Activated CD4-positive, alpha-beta memory T cell treated with anti-CD3 and anti-CD28 coated beads for 36 hours (primary cell): ENCODE measurements around the gene DDX10. TPM values are rescaled to one million over a fixed set of nuclear protein-coding genes. Genes with fewer than 3 reads are reported as not detected.

Experiments
- CTCF ChIA-PET: fragments of 350-600 bp; sonication (Branson Sonifier 250); formaldehyde crosslinking; loops from one replicate; lab custom pipeline; 2021; ENCODE audit warnings: antibody characterized with exemption, inconsistent platforms; lab: Charles Lee
- POLR2A ChIA-PET: fragments of 350-600 bp; sonication (Branson Sonifier 250); formaldehyde crosslinking; loops from one replicate; lab custom pipeline; 2021; ENCODE audit warnings: antibody characterized with exemption; lab: Charles Lee
- DNase-seq: peaks from one replicate; pipeline ENCODE4 v3.0.0-alpha.2; 2020
- H3K27ac Mint-ChIP-seq: one replicate; pipeline ENCODE4 v1.8.0; 2021; ENCODE audit warnings: mixed read lengths
- H3K27me3 Mint-ChIP-seq: one replicate; pipeline ENCODE4 v1.8.0; 2021; ENCODE audit warnings: mixed read lengths
- H3K36me3 Mint-ChIP-seq: one replicate; pipeline ENCODE4 v1.8.0; 2021; ENCODE audit warnings: mixed read lengths
- H3K4me1 Mint-ChIP-seq: one replicate; pipeline ENCODE4 v1.8.0; 2021; ENCODE audit warnings: low read depth, mixed read lengths
- H3K4me3 Mint-ChIP-seq: one replicate; pipeline ENCODE4 v1.8.0; 2021; ENCODE audit warnings: mild to moderate bottlenecking, mixed read lengths
- H3K9me3 Mint-ChIP-seq: one replicate; pipeline ENCODE4 v1.8.0; 2021; ENCODE audit warnings: mixed read lengths
- intact Hi-C: fragments of 100-400 bp; cut with micrococcal nuclease; formaldehyde crosslinking; loops from one replicate; pipeline ENCODE4 v1.15.1; 2023
- total RNA-seq, 2 experiments: library from RNA; stranded (reverse); gene quantifications; one replicate each; pipeline ENCODE4 v1.2.3, GENCODE V29; 2021

DDX10 gene
- total RNA-seq, 2 experiments from 2014 or later: 34.8 to 37.7 TPM

DNA sequence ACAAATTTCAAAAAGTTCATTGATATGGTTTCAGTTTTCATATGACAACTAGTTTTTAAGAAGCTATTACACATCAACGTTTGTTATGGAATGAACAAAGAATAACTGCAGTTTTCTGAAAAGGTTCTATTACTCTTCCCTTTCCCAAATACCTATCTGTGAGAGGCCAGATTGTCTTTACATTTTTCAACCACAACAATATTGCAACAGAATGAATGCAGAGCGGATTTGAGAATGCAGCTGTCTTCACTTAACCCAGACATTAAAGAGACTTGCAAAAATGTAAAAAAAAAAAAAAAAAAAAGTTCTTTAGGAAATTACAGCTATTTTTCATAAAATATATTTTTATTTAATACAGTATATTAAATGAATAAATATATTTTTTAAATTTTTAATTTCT, 250.8 kb downstream of the DDX10 start:
- ChIA-PET POLR2A (no interaction called here), CTCF (interaction anchor here (0.6 kb wide), 1 partner anchor 629 kb away, joined by 3 read pairs; no protein-coding TSS in a partner anchor)
- Mint-ChIP-seq H3K4me3 (no peak overlapping the region), H3K36me3 (peaks cover 21% of the 10 kb centered on the region), H3K4me1 (no peaks in the 10 kb centered on the region), H3K9me3 (no peaks in the 10 kb centered on the region), H3K27me3 (no peaks in the 10 kb centered on the region), H3K27ac (no peak overlapping the region)
- intact Hi-C loops: no loop called here
- DNase-seq: no peak

DNA sequence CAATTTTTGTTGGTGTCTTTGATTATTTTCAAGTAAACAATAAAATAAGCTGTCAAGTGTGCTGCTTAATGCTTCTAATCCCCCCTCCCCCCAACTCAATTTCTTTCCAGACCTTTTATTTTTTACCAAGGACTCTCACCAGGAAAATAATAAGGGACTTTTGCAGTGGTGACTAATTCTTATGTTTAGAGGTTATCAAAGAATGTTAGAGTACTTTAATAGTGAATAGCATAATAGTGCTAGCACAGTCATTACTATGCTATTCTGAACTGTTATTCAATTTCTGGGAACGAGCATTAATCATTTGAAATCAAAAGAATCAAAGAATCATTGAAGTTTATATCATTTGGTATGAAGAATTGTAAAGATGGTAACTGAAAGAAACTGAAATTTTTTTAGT, 251.4 kb downstream of the DDX10 start:
- POLR2A ChIA-PET: no interaction called here
- no peak for DNase-seq
- H3K4me1 Mint-ChIP-seq: no peaks in the 10 kb centered on the region
- H3K27me3 Mint-ChIP-seq: no peaks in the 10 kb centered on the region
- peaks cover 21% of the 10 kb centered on the region for H3K36me3 Mint-ChIP-seq
- H3K27ac Mint-ChIP-seq: no peak overlapping the region
- H3K4me3 Mint-ChIP-seq: no peak overlapping the region
- no peaks in the 10 kb centered on the region for H3K9me3 Mint-ChIP-seq
- intact Hi-C loops: no loop called here
- CTCF ChIA-PET: interaction anchor here (0.6 kb wide), 1 partner anchor 629 kb away, joined by 3 read pairs; no protein-coding TSS in a partner anchor

DNA sequence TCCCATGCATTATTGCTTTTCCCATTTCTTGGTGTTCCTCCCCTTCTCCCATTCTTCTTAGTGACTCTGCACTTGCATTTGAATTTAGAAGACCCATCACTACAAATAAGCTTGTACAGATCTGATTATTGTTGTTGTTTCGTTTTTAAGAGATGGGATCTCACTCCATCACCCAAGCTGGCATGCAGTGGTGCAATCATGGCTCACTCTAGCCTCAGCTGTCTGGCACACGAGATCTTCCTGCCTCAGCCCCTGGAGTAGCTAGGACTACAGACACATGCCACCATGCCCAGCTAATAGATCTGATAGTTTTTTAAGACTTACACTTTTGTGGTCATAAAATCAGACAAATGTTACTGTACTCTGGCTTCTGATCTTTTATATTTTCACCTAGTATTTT, 252.1 kb downstream of the DDX10 start:
- POLR2A ChIA-PET: no interaction called here
- intact Hi-C loops: no loop called here
- Mint-ChIP-seq H3K27me3 (no peaks in the 10 kb centered on the region), H3K9me3 (no peaks in the 10 kb centered on the region), H3K4me1 (no peaks in the 10 kb centered on the region), H3K36me3 (peaks cover 21% of the 10 kb centered on the region), H3K4me3 (no peak overlapping the region), H3K27ac (no peak overlapping the region)
- CTCF ChIA-PET: no interaction called here
- DNase-seq: no peak

DNA sequence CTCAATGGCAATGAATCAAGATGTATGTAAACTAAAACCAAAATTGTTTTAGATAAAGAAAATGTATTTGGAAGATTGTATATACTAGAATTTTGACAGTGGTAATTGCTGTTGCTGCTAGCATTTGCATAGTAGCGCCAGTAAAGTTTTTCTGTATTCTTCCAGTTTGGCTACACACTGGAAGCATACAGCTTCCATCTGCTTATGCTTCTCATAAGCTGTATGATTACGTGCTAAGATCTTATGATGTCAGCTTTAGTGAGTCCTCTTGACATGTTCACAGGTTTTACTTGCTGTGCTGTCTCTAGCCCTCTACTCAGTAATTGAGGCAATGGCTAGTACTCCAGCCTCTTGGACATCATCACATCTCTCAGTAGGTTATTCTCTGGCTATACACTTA, 256.3 kb downstream of the DDX10 start:
- ChIA-PET CTCF (interaction anchor here (1.2 kb wide), 1 partner anchor 223 kb away, joined by 3 read pairs; no protein-coding TSS in a partner anchor), POLR2A (no interaction called here)
- Mint-ChIP-seq H3K27ac (no peak overlapping the region), H3K4me1 (no peaks in the 10 kb centered on the region), H3K36me3 (peaks cover 33% of the 10 kb centered on the region), H3K27me3 (no peaks in the 10 kb centered on the region), H3K9me3 (no peaks in the 10 kb centered on the region), H3K4me3 (no peak overlapping the region)
- intact Hi-C loops: no loop called here
- DNase-seq: no peak

DNA sequence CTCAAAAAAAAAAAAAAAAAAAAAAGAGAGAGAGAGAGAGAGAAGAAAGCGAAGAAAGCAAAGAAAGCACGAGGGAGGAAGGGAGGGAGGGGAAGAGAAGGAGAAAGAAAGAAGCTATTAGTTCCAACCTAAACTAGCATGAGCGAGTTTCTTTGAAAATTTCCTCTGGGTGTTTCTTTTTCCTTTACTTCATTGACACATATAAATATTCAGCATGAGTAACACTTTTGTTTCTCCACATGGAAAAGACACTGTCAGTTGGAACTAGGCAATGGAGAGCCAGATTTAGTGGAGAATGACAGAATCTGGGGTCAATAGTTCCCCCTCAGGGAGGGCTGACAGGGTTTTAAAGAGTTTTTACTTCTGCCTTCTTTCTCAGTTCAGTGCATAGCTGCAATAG, 257.4 kb downstream of the DDX10 start:
- POLR2A ChIA-PET: no interaction called here
- DNase-seq: no peak
- Mint-ChIP-seq H3K36me3 (peaks cover 31% of the 10 kb centered on the region), H3K27ac (no peak overlapping the region), H3K27me3 (no peaks in the 10 kb centered on the region), H3K9me3 (no peaks in the 10 kb centered on the region), H3K4me1 (no peaks in the 10 kb centered on the region), H3K4me3 (no peak overlapping the region)
- CTCF ChIA-PET: interaction anchor here (1.2 kb wide), 1 partner anchor 224 kb away, joined by 3 read pairs; no protein-coding TSS in a partner anchor
- intact Hi-C loops: no loop called here

DNA sequence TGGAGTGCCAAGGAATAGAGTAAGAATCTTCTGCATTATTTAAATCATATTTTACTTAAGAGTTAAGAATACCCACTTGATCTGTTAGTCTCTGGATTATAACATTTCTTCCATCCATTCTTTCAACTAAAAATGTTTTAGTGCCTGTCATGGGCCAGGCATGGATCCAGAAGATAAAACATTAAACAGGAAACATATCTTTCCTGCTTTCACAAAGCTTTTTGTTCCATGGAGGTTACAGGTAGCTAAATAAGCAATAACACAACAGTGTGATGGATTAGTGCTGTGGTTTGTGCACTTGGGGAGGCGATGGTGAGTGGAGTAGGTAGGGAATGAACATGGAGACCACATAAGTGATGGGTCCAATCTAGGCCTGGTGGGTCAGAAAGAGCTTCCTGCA, 258.5 kb downstream of the DDX10 start:
- CTCF ChIA-PET: no interaction called here
- no peaks in the 10 kb centered on the region for H3K9me3 Mint-ChIP-seq
- DNase-seq: no peak
- intact Hi-C loops: no loop called here
- H3K27me3 Mint-ChIP-seq: no peaks in the 10 kb centered on the region
- H3K27ac Mint-ChIP-seq: no peak overlapping the region
- H3K4me1 Mint-ChIP-seq: no peaks in the 10 kb centered on the region
- H3K36me3 Mint-ChIP-seq: peaks cover 28% of the 10 kb centered on the region
- POLR2A ChIA-PET: no interaction called here
- no peak overlapping the region for H3K4me3 Mint-ChIP-seq

DNA sequence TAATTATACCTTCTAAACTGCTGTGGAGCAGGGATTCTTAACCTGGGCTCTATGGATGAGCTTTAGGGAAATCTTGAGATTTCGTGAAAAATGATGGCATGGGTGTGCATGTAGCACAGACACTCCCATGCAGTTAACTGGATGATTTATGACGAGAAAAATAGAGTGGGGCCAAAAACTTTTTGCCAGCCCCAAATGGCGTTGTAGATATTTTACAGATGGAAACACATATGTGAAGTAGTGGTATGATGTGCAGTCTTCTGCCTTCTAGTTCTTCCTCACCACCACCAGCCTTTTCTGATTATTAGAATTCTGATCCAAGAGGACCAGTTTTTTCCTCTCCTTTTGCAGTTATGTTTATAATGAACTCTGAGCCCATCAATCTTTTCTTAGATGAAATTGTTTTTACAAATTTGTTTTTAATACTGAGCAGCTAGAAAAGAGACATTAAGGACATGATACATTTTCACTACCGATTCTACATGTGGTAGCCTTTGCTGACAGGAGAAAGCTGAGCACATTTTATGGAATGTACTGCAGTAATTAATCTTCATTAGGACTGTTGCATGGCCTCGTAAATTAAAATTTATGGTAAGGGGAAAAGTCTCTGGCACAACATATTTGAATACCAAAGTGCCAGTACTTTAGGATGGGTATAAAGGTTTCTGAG, 261.4 kb downstream of the DDX10 start:
- no peak for DNase-seq
- no peaks in the 10 kb centered on the region for H3K27me3 Mint-ChIP-seq
- CTCF ChIA-PET: no interaction called here

DNA sequence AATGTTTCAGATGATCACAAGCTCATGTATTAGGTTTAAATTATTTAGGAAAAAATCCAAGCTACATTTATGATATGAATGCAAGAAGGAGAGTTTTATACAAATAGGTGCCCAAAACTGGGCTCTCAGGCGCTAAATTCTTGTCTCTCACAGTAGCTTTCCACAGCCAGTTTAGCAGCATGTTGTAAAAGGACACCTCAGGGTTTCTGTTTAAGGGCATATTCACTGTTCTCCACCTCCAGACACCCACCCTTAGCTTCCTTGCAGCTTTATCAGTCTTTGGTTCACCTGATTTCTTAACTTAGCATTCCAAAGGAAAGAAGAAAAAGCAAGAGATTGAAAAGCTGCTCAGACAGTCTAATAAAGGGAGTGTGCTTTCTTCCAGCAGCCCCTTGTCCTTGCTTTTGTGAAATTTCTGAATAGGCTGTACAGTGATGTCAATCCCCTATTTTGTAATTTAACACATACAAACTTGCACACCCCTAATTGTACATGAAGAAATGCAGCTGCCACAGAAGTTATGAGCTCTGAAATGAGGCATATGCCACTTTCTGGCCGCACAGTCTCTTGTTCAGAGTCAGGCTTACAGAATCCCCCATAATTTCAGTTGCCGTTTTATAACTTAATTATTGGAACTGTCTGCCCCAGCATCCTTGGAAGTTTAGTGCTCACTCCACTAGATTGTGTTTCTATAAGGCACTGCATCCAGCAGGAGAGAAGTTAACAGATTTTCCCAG, 262.1 kb downstream of the DDX10 start:
- no peaks in the 10 kb centered on the region for H3K9me3 Mint-ChIP-seq
- POLR2A ChIA-PET: no interaction called here
- peaks cover 16% of the 10 kb centered on the region for H3K36me3 Mint-ChIP-seq
- no peaks in the 10 kb centered on the region for H3K27me3 Mint-ChIP-seq
- CTCF ChIA-PET: no interaction called here
- no peak overlapping the region for H3K4me3 Mint-ChIP-seq
- intact Hi-C loops: no loop called here
- no peak overlapping the region for H3K27ac Mint-ChIP-seq
- no peaks in the 10 kb centered on the region for H3K4me1 Mint-ChIP-seq
- no peak for DNase-seq

More for the DNA sequence above, 261.4 kb downstream of the DDX10 start:
- Mint-ChIP-seq H3K9me3 (no peaks in the 10 kb centered on the region), H3K4me3 (no peak overlapping the region), H3K36me3 (peaks cover 16% of the 10 kb centered on the region), H3K4me1 (no peaks in the 10 kb centered on the region), H3K27ac (no peak overlapping the region)
- intact Hi-C loops: no loop called here
- POLR2A ChIA-PET: no interaction called here

DNA sequence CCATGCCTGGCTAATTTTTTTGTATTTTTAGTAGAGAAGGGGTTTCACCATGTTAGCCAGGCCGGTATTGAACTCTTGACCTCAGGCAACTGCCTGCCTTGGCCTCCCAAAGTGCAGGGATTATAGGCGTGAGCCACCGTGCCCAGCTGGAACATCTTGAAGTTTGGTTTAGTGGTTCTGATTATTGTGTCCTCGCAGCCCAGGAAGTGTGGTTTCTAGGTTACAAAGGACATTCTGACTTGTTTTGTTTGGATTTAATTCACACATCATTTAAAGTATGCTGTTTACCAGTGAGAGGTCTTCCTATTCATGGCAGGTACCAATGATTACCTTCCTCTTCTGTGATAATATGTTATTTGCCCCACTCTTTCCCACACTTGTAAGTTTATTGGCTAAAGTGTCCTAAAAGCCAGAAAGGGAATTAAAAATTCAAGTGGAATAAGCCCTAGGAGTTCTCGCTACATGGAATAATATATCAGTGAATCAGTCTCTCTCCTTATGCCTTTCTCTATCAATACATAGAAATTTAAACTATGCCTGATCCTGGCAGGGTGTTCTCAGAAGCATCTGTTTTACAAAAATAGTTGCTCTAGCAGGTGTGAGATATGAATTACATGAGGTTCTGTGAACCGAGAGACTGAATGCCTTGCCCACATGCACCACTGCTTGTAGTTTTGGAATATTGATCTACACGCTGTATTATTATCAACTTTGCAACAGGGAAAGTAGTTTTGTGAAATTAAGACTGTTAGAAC, 263.1 kb downstream of the DDX10 start:
- H3K27ac Mint-ChIP-seq: no peak overlapping the region

DNA sequence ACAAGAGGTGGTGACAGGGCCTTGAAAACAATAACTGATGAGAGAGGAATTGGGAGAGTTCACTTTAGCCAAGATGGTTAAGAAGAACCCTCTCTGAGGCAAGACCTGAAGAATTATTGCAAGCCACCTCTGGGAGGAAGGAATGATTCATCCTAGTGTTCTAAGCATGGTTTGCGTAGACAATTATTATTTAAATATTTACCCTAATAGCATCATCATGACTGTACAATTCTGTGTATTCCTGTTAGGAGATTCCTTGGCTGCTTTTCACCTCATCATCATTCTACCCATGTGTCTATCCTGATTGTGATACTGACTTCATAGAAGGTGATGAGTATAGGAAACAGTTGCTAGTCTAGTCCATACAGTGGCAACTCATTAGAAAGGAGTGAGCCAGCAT, 264.4 kb downstream of the DDX10 start:
- intact Hi-C loops: no loop called here
- Mint-ChIP-seq H3K27ac (no peak overlapping the region), H3K4me3 (no peak overlapping the region), H3K9me3 (no peaks in the 10 kb centered on the region), H3K27me3 (no peaks in the 10 kb centered on the region), H3K36me3 (peaks cover 7% of the 10 kb centered on the region), H3K4me1 (no peaks in the 10 kb centered on the region)
- DNase-seq: no peak
- ChIA-PET CTCF (no interaction called here), POLR2A (no interaction called here)

More for the DNA sequence above, 263.1 kb downstream of the DDX10 start:
- no peak for DNase-seq
- H3K9me3 Mint-ChIP-seq: no peaks in the 10 kb centered on the region
- intact Hi-C loops: no loop called here
- H3K27me3 Mint-ChIP-seq: no peaks in the 10 kb centered on the region
- no peaks in the 10 kb centered on the region for H3K4me1 Mint-ChIP-seq
- H3K36me3 Mint-ChIP-seq: peaks cover 11% of the 10 kb centered on the region
- POLR2A ChIA-PET: no interaction called here
- H3K4me3 Mint-ChIP-seq: no peak overlapping the region
- CTCF ChIA-PET: no interaction called here

DNA sequence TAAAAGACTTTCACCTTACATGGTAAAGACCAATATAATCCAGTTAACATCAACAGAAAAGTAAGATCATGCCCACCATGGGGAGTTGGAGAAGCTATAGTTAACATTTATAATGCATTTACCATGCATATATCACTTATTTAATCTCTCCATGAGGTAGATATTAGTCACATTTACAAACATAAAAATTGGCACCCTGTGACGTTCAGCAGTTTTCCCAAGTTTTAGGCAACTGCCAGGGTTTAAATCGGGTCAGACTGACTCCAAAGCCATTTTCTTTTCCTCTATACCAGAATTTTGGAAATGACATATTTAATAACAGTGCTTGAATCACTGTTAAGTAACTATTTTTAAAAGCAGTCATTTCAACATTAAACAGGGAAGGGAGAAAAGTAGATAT, 266.3 kb downstream of the DDX10 start:
- intact Hi-C loops: no loop called here
- Mint-ChIP-seq H3K4me3 (no peak overlapping the region), H3K27me3 (no peaks in the 10 kb centered on the region), H3K36me3 (peaks cover 6% of the 10 kb centered on the region), H3K27ac (no peak overlapping the region), H3K9me3 (no peaks in the 10 kb centered on the region), H3K4me1 (no peaks in the 10 kb centered on the region)
- DNase-seq: no peak
- ChIA-PET CTCF (no interaction called here), POLR2A (no interaction called here)

DNA sequence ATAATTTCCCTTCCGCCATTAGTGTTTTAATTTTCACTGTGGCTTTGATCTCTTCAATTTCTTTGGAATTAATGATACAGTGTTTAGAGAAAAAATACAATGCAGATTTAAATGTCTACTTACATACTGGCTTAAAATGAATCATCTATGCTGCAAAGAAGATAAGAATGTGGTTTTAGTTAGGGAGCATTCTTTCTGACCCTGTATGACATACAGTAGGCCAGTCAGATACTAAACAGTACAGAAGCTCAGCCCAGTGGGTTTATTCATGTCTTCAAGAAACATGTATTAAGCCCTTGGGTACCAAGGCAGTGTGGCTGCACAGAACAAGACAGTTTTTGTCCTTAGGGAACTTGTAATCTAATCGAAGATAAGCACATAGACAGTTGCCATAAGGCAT, 268.8 kb downstream of the DDX10 start:
- peaks cover 2% of the 10 kb centered on the region for H3K36me3 Mint-ChIP-seq
- no peaks in the 10 kb centered on the region for H3K9me3 Mint-ChIP-seq
- ChIA-PET CTCF (no interaction called here), POLR2A (no interaction called here)
- H3K4me1 Mint-ChIP-seq: no peaks in the 10 kb centered on the region
- H3K27me3 Mint-ChIP-seq: no peaks in the 10 kb centered on the region
- intact Hi-C loops: no loop called here
- H3K4me3 Mint-ChIP-seq: no peak overlapping the region
- H3K27ac Mint-ChIP-seq: no peak overlapping the region
- DNase-seq: no peak
